Measurements from ENCODE around the gene CACNA1A. TPM values are rescaled to one million over a fixed set of nuclear protein-coding genes. Genes with fewer than 3 reads are reported as not detected.

The CACNA1A gene
- total RNA-seq, 2 experiments from 2014 or later: 1.4 to 2.1 TPM

DNA sequence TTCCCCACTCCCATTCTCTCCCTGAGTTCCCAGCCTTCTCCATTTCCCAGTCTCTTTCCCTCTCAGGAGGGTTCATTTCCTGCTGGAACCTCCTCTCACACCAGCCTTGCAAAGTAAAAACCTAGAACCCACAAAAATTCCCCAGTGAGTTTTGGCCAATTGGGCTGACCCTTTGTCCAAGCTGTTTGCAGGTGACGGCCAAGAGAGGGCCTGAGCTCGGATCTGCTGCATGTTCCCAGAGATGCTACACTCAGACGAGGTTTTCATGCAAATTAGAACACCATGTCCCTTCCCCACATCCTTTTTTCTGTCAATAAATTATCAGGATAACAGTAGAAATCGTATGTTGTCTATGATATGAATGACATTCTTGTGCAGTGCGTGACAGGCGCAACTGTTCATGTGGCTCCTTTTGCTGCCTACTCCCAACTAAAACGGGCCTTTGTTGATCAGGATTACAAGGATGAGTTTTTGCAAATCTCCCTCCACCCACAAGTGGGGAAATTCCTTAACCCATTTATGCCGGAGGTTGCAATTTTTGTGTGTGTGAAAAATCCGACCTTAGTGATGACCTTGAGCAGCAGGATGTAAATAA, 149.5 kb downstream of the CACNA1A start:
- no peak overlapping the region for H3K27ac Mint-ChIP-seq
- no peak for ATAC-seq
- H3K27me3 Mint-ChIP-seq: no peaks in the 10 kb centered on the region
- H3K36me3 Mint-ChIP-seq: no peaks in the 10 kb centered on the region
- no peak for DNase-seq
- peaks cover 3% of the 10 kb centered on the region for H3K9me3 Mint-ChIP-seq (ENCODE audit: low read depth)
- CTCF ChIA-PET: no interaction called here
- H3K4me3 Mint-ChIP-seq: no peak overlapping the region
- no peaks in the 10 kb centered on the region for H3K4me1 Mint-ChIP-seq

DNA sequence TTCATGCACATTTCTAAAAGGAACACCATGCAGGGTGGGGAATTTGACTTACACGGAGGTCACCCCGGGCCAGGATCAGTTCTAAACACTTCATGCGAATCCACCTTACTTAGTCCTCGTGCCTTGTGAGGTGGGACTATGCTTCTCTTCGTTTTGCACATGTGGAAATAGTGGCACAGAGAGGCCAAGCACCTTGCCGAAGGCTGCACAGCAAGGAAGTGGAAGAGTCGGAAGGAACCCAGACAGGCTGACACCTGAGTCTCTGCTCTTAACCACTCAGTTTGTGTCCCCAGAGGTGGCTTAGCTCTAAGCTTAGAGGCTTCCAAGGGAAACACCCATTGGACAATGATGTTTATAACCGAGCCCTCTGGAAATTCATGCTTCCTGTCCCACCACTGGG, 150.1 kb downstream of the CACNA1A start:
- CTCF ChIA-PET: no interaction called here
- no peak for ATAC-seq
- Mint-ChIP-seq H3K4me3 (no peak overlapping the region), H3K4me1 (no peaks in the 10 kb centered on the region), H3K9me3 (ENCODE audit: low read depth) (peaks cover 3% of the 10 kb centered on the region), H3K27me3 (no peaks in the 10 kb centered on the region), H3K27ac (no peak overlapping the region), H3K36me3 (no peaks in the 10 kb centered on the region)
- no peak for DNase-seq

DNA sequence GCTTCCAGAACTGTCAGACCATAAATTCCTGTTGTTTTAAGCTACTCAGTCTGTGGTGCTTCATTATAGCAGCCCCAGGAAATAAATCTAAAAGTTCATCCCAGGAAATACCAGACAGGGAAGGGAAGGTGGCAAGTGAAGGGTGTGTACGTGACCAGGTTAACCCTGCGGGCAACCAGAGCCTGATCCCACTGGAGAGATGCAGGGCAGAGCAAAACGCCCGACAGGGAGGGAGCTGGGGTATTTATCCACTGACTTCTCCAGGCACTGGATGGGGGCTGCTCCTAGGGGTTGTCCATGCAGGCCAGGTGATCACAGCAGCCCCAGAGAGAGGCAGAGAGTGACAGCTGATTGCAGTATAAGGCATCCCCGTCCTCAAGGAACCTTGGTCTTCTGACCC, 150.9 kb downstream of the CACNA1A start:
- DNase-seq (no peak), ATAC-seq (no peak)
- Mint-ChIP-seq H3K27me3 (no peaks in the 10 kb centered on the region), H3K4me1 (no peaks in the 10 kb centered on the region), H3K9me3 (ENCODE audit: low read depth) (peaks cover 3% of the 10 kb centered on the region), H3K36me3 (no peaks in the 10 kb centered on the region), H3K4me3 (no peak overlapping the region), H3K27ac (no peak overlapping the region)
- CTCF ChIA-PET: no interaction called here

DNA sequence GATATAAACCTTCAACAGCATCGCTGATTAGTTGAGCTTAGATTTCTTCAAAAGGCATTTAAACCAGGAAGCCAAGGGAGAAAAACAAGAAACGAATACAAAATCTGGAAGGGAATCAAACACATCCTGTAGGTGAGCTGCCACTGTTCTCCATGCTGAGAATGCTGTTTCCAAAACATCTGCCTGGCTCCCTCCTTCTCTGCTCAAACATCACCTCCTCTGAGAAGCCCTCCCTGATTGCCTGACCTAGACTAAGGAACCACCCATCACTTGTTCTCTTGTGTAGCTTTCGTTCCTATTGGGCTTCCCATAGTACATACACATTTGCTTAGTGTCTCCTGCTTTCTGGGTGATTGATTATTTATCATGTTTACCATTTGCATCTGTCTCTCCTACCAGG, 152.7 kb downstream of the CACNA1A start:
- peaks cover 4% of the 10 kb centered on the region for H3K9me3 Mint-ChIP-seq (ENCODE audit: low read depth)
- no peak overlapping the region for H3K4me3 Mint-ChIP-seq
- no peaks in the 10 kb centered on the region for H3K4me1 Mint-ChIP-seq
- H3K36me3 Mint-ChIP-seq: no peaks in the 10 kb centered on the region
- CTCF ChIA-PET: no interaction called here
- ATAC-seq (no peak), DNase-seq (no peak)
- H3K27me3 Mint-ChIP-seq: no peaks in the 10 kb centered on the region
- no peak overlapping the region for H3K27ac Mint-ChIP-seq

DNA sequence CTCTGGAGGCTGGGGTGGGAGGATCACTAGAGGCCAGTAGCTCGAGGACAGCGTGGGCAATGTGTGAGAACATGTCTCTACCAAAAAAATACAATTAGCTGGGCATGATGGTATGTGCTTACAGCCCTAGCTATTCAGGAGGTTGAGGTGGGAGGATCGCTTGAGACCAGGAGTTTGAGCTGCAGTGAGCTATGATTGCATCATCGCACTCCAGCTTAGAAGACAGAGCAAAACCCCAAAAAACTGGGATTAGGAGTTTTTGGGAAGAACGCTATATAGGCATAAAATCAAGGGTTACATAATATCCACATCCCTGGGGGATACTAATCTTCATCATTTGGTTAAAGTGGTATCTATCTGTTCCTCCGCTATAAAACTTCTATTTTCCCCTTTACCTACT, 155.5 kb downstream of the CACNA1A start:
- H3K4me3 Mint-ChIP-seq: no peak overlapping the region

DNA sequence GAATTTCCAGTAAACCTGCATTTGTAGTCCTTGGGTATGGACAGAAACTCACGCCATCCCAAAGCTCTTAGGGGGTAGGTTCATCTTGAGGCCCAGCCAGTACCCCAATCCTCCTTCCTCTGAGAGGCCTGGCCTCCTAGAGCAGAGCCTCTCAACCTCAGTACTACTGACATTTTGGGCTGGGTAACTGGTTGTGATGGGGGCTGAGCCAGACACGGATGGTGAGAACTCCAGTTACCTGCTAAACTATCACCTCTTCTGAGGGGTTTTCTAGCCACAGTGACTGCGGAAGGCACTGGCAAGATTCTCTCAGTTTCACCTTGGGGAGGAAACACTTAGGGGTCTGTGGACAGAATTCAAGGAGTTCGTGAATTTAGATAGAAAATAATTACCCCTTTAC, 156.2 kb downstream of the CACNA1A start:
- CTCF ChIA-PET: no interaction called here
- H3K9me3 Mint-ChIP-seq (ENCODE audit: low read depth): peaks cover 8% of the 10 kb centered on the region

More for the DNA sequence above, 155.5 kb downstream of the CACNA1A start:
- H3K4me1 Mint-ChIP-seq: no peaks in the 10 kb centered on the region
- DNase-seq (no peak), ATAC-seq (no peak)
- no peak overlapping the region for H3K27ac Mint-ChIP-seq
- no peaks in the 10 kb centered on the region for H3K27me3 Mint-ChIP-seq
- no peaks in the 10 kb centered on the region for H3K36me3 Mint-ChIP-seq
- CTCF ChIA-PET: no interaction called here
- peaks cover 8% of the 10 kb centered on the region for H3K9me3 Mint-ChIP-seq (ENCODE audit: low read depth)

DNA sequence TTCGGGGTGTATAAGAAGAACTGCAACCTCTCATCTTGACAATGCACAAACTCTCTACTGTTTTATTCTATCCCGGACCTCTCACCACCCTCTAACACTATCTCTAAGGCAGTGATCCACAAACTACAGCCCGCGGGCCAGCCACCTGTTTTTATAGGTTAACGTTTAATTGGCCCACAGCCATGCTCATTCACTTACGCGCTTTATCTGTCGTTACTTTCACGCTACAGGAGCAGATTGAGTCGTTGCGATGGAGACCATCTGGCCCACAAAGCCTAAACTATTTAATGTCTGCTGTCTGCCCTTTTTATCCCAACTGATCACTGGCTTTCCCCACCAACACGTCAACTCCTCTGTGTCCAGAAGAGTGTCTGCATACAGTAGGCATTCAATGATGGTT, 158.9 kb downstream of the CACNA1A start:
- ATAC-seq: no peak
- H3K27me3 Mint-ChIP-seq: no peaks in the 10 kb centered on the region
- no peak overlapping the region for H3K4me3 Mint-ChIP-seq
- H3K9me3 Mint-ChIP-seq (ENCODE audit: low read depth): peaks cover 8% of the 10 kb centered on the region
- no peak for DNase-seq
- no peaks in the 10 kb centered on the region for H3K4me1 Mint-ChIP-seq
- no peaks in the 10 kb centered on the region for H3K36me3 Mint-ChIP-seq
- CTCF ChIA-PET: interaction anchor here (0.6 kb wide), 1 partner anchor 149 kb away, joined by 3 read pairs; no protein-coding TSS in a partner anchor
- H3K27ac Mint-ChIP-seq: no peak overlapping the region

More for the DNA sequence above, 156.2 kb downstream of the CACNA1A start:
- no peak overlapping the region for H3K4me3 Mint-ChIP-seq
- no peak overlapping the region for H3K27ac Mint-ChIP-seq
- DNase-seq (no peak), ATAC-seq (no peak)
- no peaks in the 10 kb centered on the region for H3K27me3 Mint-ChIP-seq
- H3K4me1 Mint-ChIP-seq: no peaks in the 10 kb centered on the region
- H3K36me3 Mint-ChIP-seq: no peaks in the 10 kb centered on the region

DNA sequence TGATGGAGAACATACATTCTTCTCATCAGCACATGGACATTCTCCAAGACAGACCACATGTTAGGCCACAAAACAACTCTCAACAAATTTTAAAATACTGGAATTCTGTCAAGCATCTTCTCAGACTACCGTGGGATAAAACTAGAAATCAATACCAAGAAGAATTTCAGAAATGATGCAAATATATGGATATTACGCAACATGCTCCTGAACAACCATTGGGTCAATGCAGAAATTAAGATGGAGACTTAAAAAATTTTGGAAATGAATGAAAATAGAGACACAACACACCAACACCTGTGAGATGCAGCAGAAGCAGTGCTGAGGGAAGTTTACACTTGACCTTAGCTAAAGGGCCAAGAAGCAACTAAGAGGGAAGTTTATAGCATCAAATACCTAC, 162.8 kb downstream of the CACNA1A start:
- H3K27ac Mint-ChIP-seq: no peak overlapping the region
- H3K4me3 Mint-ChIP-seq: no peak overlapping the region
- no peaks in the 10 kb centered on the region for H3K27me3 Mint-ChIP-seq
- peaks cover 4% of the 10 kb centered on the region for H3K9me3 Mint-ChIP-seq (ENCODE audit: low read depth)
- DNase-seq (no peak), ATAC-seq (no peak)
- H3K4me1 Mint-ChIP-seq: no peaks in the 10 kb centered on the region
- H3K36me3 Mint-ChIP-seq: no peaks in the 10 kb centered on the region
- CTCF ChIA-PET: no interaction called here

DNA sequence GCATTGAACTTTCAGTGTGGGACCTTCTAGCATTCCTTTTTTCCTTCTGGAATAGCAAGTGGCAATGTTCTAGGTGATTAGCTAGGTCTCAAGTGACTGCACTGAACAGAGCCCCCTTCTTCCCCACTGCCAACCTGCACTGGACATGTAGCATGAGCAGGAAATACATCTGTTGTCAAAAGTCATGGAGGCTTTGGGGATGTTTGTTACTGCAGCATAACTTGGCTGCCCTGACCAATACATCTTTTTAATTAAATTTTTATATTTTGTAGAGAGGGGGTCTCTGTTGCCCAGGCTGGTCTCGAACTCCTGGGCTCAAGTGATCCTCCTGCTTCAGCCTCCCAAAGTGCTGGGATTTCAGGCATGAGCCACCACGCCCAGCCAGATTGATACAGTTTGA, 163.6 kb downstream of the CACNA1A start:
- no peak overlapping the region for H3K4me3 Mint-ChIP-seq
- DNase-seq: no peak
- no peaks in the 10 kb centered on the region for H3K4me1 Mint-ChIP-seq
- CTCF ChIA-PET: no interaction called here
- ATAC-seq: no peak
- no peak overlapping the region for H3K27ac Mint-ChIP-seq
- H3K27me3 Mint-ChIP-seq: no peaks in the 10 kb centered on the region
- no peaks in the 10 kb centered on the region for H3K36me3 Mint-ChIP-seq
- peaks cover 2% of the 10 kb centered on the region for H3K9me3 Mint-ChIP-seq (ENCODE audit: low read depth)

DNA sequence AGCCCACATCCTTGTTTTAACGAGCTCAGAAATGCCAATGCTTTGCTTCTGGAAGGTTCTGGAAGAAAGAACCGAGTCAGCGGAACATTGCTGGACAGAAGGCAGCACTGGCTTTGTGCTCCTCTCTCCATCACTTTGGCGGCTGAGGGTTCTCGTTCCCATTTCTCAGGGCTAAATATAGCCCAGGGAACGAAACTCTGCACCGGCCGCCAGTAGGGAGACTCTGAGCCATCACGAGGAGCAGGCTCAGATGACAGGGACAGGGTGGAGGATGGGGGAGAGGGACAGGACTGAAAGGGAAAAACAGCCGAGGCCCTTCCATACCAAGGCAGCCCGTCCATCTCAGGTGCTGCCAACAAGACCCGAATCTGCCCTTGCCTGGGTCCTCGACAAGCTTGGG, 166.4 kb downstream of the CACNA1A start:
- ATAC-seq (no peak), DNase-seq (no peak)
- Mint-ChIP-seq H3K36me3 (no peaks in the 10 kb centered on the region), H3K9me3 (ENCODE audit: low read depth) (no peaks in the 10 kb centered on the region), H3K4me3 (no peak overlapping the region), H3K27me3 (no peaks in the 10 kb centered on the region), H3K27ac (no peak overlapping the region), H3K4me1 (no peaks in the 10 kb centered on the region)
- CTCF ChIA-PET: no interaction called here

DNA sequence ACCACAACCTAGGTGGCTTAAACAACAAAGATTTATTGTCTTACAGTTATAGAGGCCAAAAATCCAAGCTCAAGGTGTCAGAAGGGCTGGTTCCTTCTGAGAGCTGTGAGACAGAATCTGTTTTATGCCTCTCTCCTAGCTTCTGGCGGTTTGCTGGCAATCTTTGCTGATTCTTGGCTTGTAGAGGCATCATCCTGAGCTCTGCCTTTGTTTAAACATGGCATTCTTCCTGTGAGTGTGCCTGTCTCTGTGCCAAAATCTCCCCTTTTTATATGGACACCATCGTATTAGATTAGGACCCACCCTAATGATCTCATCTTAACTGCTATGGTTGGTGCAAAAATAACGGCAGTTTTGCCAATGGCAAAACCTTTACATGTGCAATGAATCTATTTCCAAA, 169.1 kb downstream of the CACNA1A start:
- Mint-ChIP-seq H3K36me3 (no peaks in the 10 kb centered on the region), H3K9me3 (ENCODE audit: low read depth) (no peaks in the 10 kb centered on the region), H3K4me1 (no peaks in the 10 kb centered on the region), H3K4me3 (no peak overlapping the region), H3K27ac (no peak overlapping the region), H3K27me3 (no peaks in the 10 kb centered on the region)
- no peak for DNase-seq
- no peak for ATAC-seq
- CTCF ChIA-PET: no interaction called here

DNA sequence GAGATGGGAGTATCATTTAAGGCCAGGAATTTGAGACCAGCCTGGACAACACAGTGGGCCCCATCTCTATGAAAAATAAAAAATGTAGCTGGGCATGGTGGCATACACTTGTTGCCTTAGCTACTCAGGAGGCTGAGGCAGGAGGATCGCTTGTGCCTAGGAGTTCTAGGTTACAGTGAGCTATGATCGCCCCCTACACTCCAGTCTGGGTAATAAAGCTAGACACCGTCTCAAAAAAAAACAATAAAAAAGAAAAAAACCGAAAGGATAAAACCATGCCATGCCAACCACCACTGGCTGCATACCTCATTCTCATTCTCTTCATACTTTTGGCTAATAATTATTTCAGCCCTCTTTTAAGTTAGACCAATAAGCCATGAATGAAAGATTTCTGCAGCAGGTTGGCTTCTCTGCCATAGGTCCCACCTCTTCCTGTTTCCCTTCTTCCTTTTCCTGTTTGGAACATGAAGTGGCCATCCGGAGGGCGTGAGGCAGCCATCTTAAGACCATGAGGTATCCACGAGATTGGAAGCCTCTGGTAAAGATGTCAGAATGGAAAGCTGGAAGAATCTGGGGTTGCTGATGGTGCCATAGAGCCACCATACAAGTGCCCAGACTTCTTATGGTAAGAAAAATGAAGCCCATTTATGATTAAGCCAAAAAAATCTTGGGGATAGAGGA, 171.3 kb downstream of the CACNA1A start:
- DNase-seq: no peak
- ATAC-seq: no peak
- H3K4me3 Mint-ChIP-seq: no peak overlapping the region
- no peaks in the 10 kb centered on the region for H3K9me3 Mint-ChIP-seq (ENCODE audit: low read depth)
- no peak overlapping the region for H3K27ac Mint-ChIP-seq
- CTCF ChIA-PET: interaction anchor here (1.1 to 1.5 kb wide), 2 partner anchors 10 to 254 kb away, joined by 3 to 5 read pairs; no protein-coding TSS in a partner anchor
- H3K36me3 Mint-ChIP-seq: no peaks in the 10 kb centered on the region
- H3K4me1 Mint-ChIP-seq: no peaks in the 10 kb centered on the region
- H3K27me3 Mint-ChIP-seq: no peaks in the 10 kb centered on the region

DNA sequence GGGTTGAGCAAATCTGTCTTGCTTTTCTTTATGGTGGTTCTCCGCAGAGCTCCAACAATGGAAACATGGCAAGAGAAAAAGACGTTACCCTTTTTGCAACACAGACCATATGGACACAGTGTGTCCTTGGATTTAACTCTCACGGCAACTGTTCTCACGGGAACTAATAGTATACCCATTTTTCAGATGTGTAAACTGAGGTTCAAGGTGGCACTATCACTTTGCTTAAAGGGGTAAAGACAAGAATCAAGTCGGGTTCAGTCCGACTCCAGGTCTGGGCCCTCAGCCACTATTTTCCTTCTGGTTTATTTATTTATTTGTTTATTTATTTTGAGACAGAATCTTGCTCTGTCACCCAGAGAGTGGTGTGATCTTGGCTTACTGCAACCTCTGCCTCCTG, 176.0 kb downstream of the CACNA1A start:
- Mint-ChIP-seq H3K27ac (no peak overlapping the region), H3K9me3 (ENCODE audit: low read depth) (no peaks in the 10 kb centered on the region), H3K27me3 (peaks cover 4% of the 10 kb centered on the region), H3K4me1 (no peaks in the 10 kb centered on the region), H3K36me3 (no peaks in the 10 kb centered on the region), H3K4me3 (no peak overlapping the region)
- CTCF ChIA-PET: no interaction called here
- ATAC-seq: no peak
- DNase-seq: no peak

DNA sequence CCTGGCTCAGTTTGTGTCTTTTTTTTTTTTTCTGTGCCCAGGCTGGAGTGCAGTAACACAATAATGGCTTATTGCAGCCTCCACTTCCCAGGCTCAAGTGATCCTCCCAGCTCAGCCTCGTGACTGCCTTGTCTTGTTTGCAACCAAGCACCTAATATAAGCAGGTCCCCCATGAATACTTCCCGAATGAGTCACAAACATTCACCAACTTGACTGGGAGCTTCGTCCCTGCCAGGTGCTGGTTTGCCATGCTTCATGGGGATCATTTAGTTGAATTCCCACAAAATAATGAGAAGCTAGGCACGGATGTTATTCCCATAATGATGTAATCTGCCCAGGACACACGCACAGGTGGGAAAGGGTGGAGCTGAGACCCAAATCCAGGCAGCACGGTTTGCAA, 176.5 kb downstream of the CACNA1A start:
- no peak overlapping the region for H3K4me3 Mint-ChIP-seq
- ATAC-seq (no peak), DNase-seq (no peak)
- no peaks in the 10 kb centered on the region for H3K9me3 Mint-ChIP-seq (ENCODE audit: low read depth)
- no peaks in the 10 kb centered on the region for H3K4me1 Mint-ChIP-seq
- H3K27ac Mint-ChIP-seq: no peak overlapping the region
- CTCF ChIA-PET: no interaction called here
- H3K36me3 Mint-ChIP-seq: no peaks in the 10 kb centered on the region
- peaks cover 4% of the 10 kb centered on the region for H3K27me3 Mint-ChIP-seq

Data from activated CD8-positive, alpha-beta memory T cell treated with anti-CD3 and anti-CD28 coated beads, Interleukin-2, amount 10 ng/mL, durations not matched to agents 7 days and 5 days (primary cell).